GM21576 (cell line): ENCODE data around the gene AGER.

Source experiments
- ATAC-seq: cut with Tn5 transposase; IDR thresholded peaks from one replicate; pipeline ENCODE4 v1.9.1; 2021; ENCODE audit warnings: mild to moderate bottlenecking, moderate library complexity; ENCODE audit not compliant: unreplicated experiment

Gene AGER

DNA sequence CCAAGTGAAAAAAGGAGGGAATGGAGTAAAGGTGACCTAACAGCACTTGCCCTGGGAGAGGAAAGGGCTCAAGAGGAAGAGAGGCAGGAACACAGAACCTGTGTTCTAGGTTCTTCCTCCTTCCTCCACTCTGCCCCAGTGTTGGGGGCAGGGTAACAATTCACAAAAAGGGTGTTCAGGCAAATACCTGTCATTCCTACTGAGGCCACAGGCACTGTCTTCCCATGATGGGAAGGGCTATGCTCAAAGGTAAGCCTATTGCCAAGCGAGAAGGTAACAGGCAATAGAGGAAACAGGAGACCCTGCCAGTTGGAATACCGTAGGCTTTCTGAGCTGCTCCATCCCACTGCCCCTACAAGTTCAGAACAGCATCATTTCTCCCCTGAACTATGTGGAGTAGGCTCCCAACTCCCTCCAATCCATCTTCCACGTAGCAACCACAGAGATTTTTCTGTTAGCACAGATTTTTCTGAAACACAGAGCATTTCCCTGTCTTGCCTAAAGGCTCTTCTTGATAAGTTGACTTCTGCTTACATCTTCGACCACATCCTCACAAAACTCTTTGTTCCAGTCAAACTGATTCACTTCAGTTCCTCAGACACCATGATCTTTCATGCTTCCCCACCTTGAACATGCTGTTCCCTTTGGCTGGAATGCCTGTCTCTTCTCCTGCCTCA lies 10.9 kb downstream of the AGER start:
- ATAC-seq, result no peak

- no peak for ATAC-seq
These were observed 12.8 kb downstream of the AGER start for GRCh38 chr6:32171234-32171633.

DNA sequence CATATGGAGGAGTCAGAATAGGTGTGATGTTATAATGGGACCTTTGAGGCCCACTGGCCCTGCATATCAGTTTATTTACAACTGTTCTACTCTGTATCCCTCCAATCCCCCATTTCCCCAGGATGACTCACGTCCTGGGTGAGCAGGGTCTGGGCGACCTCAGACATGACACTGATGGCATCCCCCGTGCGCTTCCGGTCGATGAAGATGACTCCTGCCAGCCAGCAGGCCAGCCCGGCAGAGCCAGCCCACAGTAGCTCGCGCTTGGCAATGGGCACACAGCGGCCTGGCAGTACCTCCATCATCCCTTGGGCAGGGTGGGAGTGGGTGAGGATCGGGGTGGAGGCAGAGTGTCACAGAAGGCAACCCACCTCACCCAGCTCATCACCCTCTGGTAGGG lies 13.8 kb downstream of the AGER start:
- no peak for ATAC-seq

- ATAC-seq, result no peak
These were observed 15.1 kb downstream of the AGER start for GRCh38 chr6:32168807-32169591.

- ATAC-seq, result no peak
These were observed 15.7 kb downstream of the AGER start for GRCh38 chr6:32168350-32168749.

DNA sequence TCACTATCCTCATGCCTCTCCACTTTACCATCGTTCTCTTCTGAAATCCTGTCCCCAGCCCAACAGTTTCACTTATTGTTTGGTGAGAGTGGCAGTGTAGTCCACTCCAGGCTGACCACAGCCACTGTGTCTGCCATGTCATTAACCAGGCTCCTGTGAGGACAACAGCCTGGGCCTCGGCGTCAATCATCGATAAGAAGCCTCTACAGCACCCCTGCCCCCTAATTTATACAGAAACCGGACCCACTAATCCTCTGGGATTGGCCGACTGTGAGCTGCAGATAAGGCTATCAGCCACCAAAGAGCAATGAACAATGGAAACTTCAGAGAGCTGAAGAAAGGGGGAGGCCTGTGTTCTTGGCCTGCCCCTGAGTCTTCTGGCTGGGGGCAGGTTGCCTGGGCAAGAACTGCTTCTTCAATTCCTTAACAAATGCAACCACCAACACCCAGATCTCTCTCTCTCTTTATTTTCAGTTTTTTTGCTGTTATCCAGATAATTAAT lies 16.2 kb downstream of the AGER start:
- ATAC-seq, result no peak

GRCh38 chr6:32167154-32167760 lies 16.8 kb downstream of the AGER start:
- ATAC-seq, result no peak

DNA sequence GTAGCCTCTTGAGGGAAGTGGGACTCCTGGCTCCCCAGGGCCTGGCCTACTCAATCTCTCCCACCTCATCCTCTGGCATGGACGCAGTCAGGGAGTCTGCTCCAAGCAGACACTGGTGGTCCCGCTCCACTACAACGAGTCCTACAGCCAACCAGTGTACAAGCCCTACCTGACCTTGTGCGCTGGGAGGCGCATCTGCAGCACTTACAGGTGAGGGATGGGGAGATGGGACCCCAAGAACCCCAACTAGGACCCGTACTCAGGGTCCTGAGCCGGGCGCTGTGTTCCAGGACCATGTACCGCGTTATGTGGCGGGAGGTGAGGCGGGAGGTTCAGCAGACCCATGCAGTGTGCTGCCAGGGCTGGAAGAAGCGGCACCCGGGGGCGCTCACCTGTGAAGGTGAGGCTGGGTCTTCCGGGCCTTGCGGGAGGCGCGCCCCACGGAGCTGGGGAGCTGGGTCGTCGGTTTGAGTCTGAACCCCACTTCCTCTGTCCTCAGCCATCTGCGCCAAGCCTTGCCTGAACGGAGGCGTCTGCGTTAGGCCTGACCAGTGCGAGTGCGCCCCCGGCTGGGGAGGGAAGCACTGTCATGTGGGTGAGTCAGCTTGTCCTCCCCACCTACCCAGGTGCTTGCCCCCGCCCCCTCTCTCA lies 17.5 kb downstream of the AGER start:
- ATAC-seq, result no peak

DNA sequence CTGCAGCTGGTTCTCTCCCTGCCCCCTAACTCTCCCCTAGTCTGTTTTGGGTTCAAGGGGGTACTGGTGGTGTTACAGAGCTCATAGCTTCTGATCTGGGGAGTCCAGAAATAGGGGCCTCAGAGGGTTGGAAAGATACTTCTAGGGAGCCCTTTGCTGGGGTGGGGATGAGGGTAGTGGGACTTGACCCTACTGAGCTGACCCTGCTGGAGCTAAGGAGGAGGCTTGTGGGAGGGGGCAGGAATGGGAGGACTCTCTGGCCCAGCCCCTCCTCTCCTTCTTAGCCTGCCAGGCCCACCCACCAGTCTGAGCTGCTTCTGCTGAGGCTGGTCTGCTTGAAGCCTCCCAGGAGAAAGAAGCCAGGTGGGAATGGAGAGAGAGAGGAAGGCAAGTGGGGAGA lies 19.8 kb downstream of the AGER start, which contains the start of gene EGFL8:
TSS of gene EGFL8 (plus strand) at position 301 of the 400 bp plus-strand sequence. CDS start 1,571 bp downstream, outside the sequence.
- ATAC-seq, result no peak

GRCh38 chr6:32163559-32164258 lies 20.3 kb downstream of the AGER start:
- no peak for ATAC-seq

DNA sequence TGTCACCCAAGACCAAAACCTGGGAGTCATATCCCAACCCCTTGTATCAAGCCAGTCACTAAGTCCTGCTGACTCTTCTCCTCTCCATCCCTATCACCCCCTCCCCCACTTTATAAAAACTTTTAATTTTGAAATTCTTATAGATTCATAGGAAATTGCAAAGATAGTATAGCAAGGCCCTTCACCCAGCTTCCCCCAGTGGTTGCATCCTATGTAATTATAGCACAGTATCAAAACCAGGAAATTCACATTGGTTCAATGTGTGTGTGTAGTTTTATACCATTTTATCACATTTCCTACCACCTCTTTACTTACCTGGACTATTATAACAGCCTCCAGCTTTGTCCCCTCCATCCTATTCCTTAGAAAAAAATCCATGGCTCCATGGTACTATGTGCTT lies 26.0 kb downstream of the AGER start:
- no peak for ATAC-seq

- ATAC-seq, result no peak
These were observed 27.2 kb downstream of the AGER start for GRCh38 chr6:32156891-32157290.

GRCh38 chr6:32154514-32155161 lies 29.4 kb downstream of the AGER start:
- ATAC-seq, result peak; percentile 63

DNA sequence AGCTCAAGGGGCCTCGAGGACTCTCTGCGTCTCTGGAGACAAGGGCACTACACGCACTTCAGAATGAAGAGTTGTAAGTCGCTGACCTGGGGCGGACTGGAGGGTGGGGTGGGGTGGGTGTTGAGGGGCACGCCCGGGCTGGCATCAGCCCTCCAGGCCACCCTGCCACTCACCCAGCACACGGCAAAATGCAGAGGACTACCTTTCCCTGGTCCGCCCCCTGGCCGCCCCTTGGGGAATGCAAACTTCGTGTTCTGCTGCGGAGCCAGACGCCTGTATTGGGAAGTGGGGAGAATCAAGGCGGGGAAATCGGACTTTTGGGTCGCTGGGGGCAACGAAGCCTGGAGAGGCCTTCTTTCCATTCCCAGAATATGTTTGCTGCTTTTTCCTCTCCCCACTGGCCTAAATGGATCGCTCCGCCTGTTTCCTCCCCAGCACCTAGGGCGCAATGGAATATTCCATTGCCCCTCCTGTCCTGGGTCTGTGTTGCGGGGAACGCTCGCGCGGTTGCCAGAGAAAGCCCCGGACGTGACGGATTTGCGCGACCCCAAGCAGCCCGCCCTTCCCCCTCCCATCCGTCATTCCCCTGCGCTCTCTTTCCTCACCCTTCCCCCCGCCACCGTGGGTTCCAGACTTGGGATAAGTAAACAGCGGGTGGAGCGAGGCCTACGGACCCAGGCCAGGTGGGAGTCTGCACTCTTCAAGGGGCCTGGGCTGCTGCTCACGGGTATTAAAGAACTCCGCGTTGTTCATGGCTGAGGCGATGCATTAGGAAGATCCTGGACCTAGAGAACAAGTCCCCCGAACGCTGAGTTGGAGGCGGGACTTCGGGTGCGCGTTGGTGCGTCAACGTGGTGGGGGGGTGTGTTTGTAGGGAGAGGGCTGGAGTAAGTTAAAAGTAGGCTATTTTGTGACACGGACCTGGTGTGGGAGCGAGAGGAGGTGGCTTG lies 30.2 kb downstream of the AGER start, which contains the start of gene PPT2:
TSS of gene PPT2 (plus strand) at position 578 of the 950 bp plus-strand sequence. CDS start 454 bp downstream, outside the sequence.
- peak; percentile 22 for ATAC-seq

GRCh38 chr6:32152769-32153563 lies 31.1 kb downstream of the AGER start:
- ATAC-seq, result no peak

DNA sequence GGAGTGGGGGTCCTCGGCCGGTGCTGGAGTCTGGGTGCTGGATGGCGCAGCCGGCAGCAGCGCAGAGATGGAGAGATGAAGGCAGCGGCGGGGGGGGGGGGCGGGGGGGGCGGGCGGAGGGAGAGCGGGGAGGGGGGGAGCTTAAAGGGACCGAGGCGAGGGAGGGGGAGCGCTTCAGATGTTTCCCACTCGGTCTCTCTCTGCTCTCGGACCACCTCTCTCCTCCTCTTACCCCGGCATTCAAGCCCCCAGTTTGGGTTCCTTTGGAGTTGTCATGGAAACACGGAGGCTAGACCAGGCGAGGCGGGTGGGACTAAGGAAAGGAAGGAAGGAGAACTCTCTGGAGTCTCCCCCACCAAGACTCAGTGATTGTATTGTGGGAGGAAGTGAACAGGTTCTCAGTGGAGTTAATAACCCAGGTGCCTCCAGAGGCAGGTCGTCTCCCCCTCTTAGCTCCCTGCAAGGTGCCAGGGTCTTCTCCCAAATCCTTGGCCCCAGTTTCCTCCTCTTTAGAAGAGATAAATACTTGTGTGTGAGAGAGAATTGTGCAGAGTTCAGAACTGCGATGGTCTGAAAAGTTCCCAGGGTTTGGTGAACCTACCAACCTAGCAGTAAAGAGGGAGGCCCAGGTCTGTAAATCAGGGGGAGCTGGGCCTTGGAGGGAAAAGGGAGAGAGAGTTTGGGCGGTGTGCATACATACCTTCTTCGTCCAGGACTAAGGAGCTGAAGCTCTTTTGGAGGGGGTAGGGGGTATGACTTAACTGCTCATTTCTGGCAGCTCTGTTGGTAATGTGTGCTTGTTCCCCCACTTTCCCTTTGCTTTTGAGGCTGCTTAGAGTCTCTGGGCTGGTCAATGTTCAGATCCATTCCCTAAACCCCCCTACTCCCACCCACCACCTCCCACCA lies 31.9 kb downstream of the AGER start, which contains the start of gene PRRT1:
TSS of gene PRRT1 (minus strand) at position 77 of the 906 bp plus-strand sequence. CDS start 112 bp downstream, outside the sequence.
- no peak for ATAC-seq
